HCT116 (cell line): ENCODE results near the gene KRT82. TPM values are rescaled to one million over a fixed set of nuclear protein-coding genes. Genes with fewer than 3 reads are reported as not detected.

Experiments
- ATAC-seq: fragments of 200-7000 bp; cut with Tn5 transposase; 2 replicates; pipeline ENCODE4 v1.9.1; 2020; ENCODE audit warnings: mild to moderate bottlenecking, moderate library complexity
- BruUV-seq: library from RNA; stranded (reverse); fragments of 400-500 nt; replicated peaks from 2 replicates; lab custom pipeline; 2021; lab: Mats Ljungman, UMichigan
- CTCF ChIA-PET: fragments of 300-600 bp; sonication (Branson Sonifier 250); formaldehyde crosslinking; loops from one replicate; lab custom pipeline; 2021; ENCODE audit warnings: antibody characterized with exemption; lab: Charles Lee
- POLR2A ChIA-PET: fragments of 300-600, 350-600 bp; sonication (Branson Sonifier 250); formaldehyde crosslinking; loops from one replicate; lab custom pipeline; 2021; ENCODE audit warnings: antibody characterized with exemption; lab: Charles Lee
- RAD21 ChIA-PET, 2 experiments: fragments of 300-600 bp; sonication (Branson Sonifier 250); formaldehyde crosslinking; loops; one replicate each; lab custom pipeline; 2023; ENCODE audit warnings: low total read pairs in 2 of 2; ENCODE audit not compliant: uncharacterized antibody in 2 of 2, unreplicated experiment in 2 of 2, low non-redundant PET in 1 of 2; lab: Charles Lee
- DNase-seq: peaks from one replicate; pipeline ENCODE4 v3.0.0-alpha.2; 2010; ENCODE audit warnings: low read depth, low spot score
- H2AFZ ChIP-seq: fragments of 200-600 bp; shearing (Covaris generic), sonication (generic); 2 replicates; pipeline ENCODE4 v1.6.1; 2017; ENCODE audit warnings: low read depth, mixed run types, mixed read lengths, antibody characterized with exemption, low read length; ENCODE audit not compliant: poor library complexity, severe bottlenecking
- H3K27ac ChIP-seq: 2 replicates; pipeline ENCODE4 v1.5.1; 2012; ENCODE audit warnings: low read depth, low read length
- H3K27me3 ChIP-seq: fragments of 200-600 bp; sonication (generic); 2 replicates; pipeline ENCODE4 v1.6.1; 2016; ENCODE audit warnings: mixed run types, low read length, mixed read lengths; ENCODE audit not compliant: insufficient read depth
- H3K36me3 ChIP-seq, 2 experiments: fragments of 200-500 bp in 1 of 2; fragments of 200-600 bp in 1 of 2; sonication (Bioruptor generic) in 1 of 2; sonication (generic) in 1 of 2; 2 replicates each; pipeline versions ENCODE4 v1.5.1 to v1.6.1; 2014 to 2016; ENCODE audit warnings: low read length in 2 of 2, inconsistent platforms in 1 of 2, mixed read lengths in 1 of 2, mixed run types in 1 of 2; ENCODE audit not compliant: insufficient read depth in 2 of 2, control insufficient read depth in 1 of 2
- H3K4me1 ChIP-seq, 2 experiments: fragments of 200-600 bp in 1 of 2; sonication (generic) in 1 of 2; 2 replicates each; pipeline versions ENCODE4 v1.5.1 to v1.6.1; 2012 to 2017; ENCODE audit warnings: low read length in 2 of 2, inconsistent platforms in 1 of 2, mild to moderate bottlenecking in 1 of 2, mixed read lengths in 1 of 2, mixed run types in 1 of 2, moderate library complexity in 1 of 2; ENCODE audit not compliant: insufficient read depth in 2 of 2, control insufficient read depth in 1 of 2
- H3K4me2 ChIP-seq: fragments of 200-600 bp; sonication (generic); 2 replicates; pipeline ENCODE4 v1.6.1; 2017; ENCODE audit warnings: mixed run types, low read length, mixed read lengths
- H3K4me3 ChIP-seq, 2 experiments: fragments of 200-600 bp in 1 of 2; sonication (generic) in 1 of 2; replicated peaks in 1 of 2; 2 replicates each; pipeline ENCODE4 v1.5.1; 2011 to 2016; ENCODE audit warnings: low read length in 2 of 2, control low read depth in 1 of 2, low read depth in 1 of 2, mild to moderate bottlenecking in 1 of 2, mixed read lengths in 1 of 2, mixed run types in 1 of 2
- H3K79me2 ChIP-seq: fragments of 200-600 bp; sonication (generic); 2 replicates; pipeline ENCODE4 v1.6.1; 2017; ENCODE audit warnings: mild to moderate bottlenecking, mixed run types, low read length, moderate library complexity, mixed read lengths; ENCODE audit not compliant: insufficient read depth
- H3K9ac ChIP-seq: fragments of 200-600 bp; sonication (generic); 2 replicates; pipeline ENCODE4 v1.6.1; 2016; ENCODE audit warnings: low read length, mixed read lengths
- H3K9me2 ChIP-seq: fragments of 200-600 bp; sonication (generic), shearing (Covaris generic); 2 replicates; pipeline ENCODE4 v1.6.1; 2017; ENCODE audit warnings: mixed run types, mild to moderate bottlenecking, moderate library complexity; ENCODE audit not compliant: insufficient read depth
- H3K9me3 ChIP-seq, 2 experiments: fragments of 200-500 bp in 1 of 2; fragments of 200-600 bp in 1 of 2; sonication (Bioruptor generic) in 1 of 2; sonication (generic) in 1 of 2; 2 replicates each; pipeline ENCODE4 v1.6.1; 2014 to 2017; ENCODE audit warnings: low read length in 2 of 2, mixed read lengths in 2 of 2, inconsistent platforms in 1 of 2, low read depth in 1 of 2, mild to moderate bottlenecking in 1 of 2, mixed run types in 1 of 2, moderate library complexity in 1 of 2; ENCODE audit not compliant: control insufficient read depth in 1 of 2, insufficient read depth in 1 of 2
- H4K20me1 ChIP-seq: fragments of 200-600 bp; sonication (generic), shearing (Covaris generic); 2 replicates; pipeline ENCODE4 v1.6.1; 2017; ENCODE audit warnings: mixed run types, mild to moderate bottlenecking, moderate library complexity; ENCODE audit not compliant: insufficient read depth
- CBX3 ChIP-seq: IDR thresholded peaks from 2 replicates; pipeline ENCODE4 v1.6.1; 2012; ENCODE audit warnings: low read depth
- CEBPB ChIP-seq: IDR thresholded peaks from 2 replicates; pipeline ENCODE4 v1.6.1; 2012; ENCODE audit warnings: low read depth
- EGR1 ChIP-seq: IDR thresholded peaks from 2 replicates; pipeline ENCODE4 v1.6.1; 2012; ENCODE audit warnings: low read depth
- ELF1 ChIP-seq: IDR thresholded peaks from 2 replicates; pipeline ENCODE4 v1.6.1; 2012; ENCODE audit warnings: low read depth, borderline replicate concordance
- EZH2 ChIP-seq: fragments of 200-600 bp; sonication (generic); IDR thresholded peaks from 2 replicates; pipeline ENCODE4 v1.6.1; 2017; ENCODE audit warnings: antibody characterized with exemption, mixed run types
- POLR2AphosphoS5 ChIP-seq: IDR thresholded peaks from 2 replicates; pipeline ENCODE4 v1.6.1; 2011; ENCODE audit warnings: mild to moderate bottlenecking, low read depth, low read length, moderate library complexity
- RAD21 ChIP-seq: IDR thresholded peaks from 2 replicates; pipeline ENCODE4 v1.6.1; 2012; ENCODE audit warnings: low read depth, mild to moderate bottlenecking
- TCF7L2 ChIP-seq: IDR thresholded peaks from 2 replicates; pipeline ENCODE4 v1.7.0; 2011; ENCODE audit warnings: borderline replicate concordance, inconsistent platforms; ENCODE audit not compliant: insufficient read depth, insufficient read length; ENCODE audit errors: extremely low read depth
- YY1 ChIP-seq: IDR thresholded peaks from 2 replicates; pipeline ENCODE4 v1.6.1; 2011; ENCODE audit warnings: low read length, low read depth, moderate library complexity, mild to moderate bottlenecking; ENCODE audit not compliant: insufficient replicate concordance; ENCODE audit errors: extremely low read depth
- ZFX ChIP-seq: fragments of 450-650 bp; IDR thresholded peaks from 2 replicates; pipeline ENCODE4 v1.6.1; 2017
- intact Hi-C: fragments of 100-400 bp; cut with micrococcal nuclease; formaldehyde crosslinking; loops from 2 replicates; pipeline ENCODE4 v1.10.0; 2022
- total RNA-seq: library from RNA; stranded (reverse); gene quantifications from one replicate; pipeline ENCODE4 v1.2.1, GENCODE V29; 2021; ENCODE audit not compliant: unreplicated experiment
- TF ChIP-seq, protein P1 (sequence below): IDR thresholded peaks from 2 replicates; pipeline ENCODE4 v1.6.1; 2011; ENCODE audit warnings: mild to moderate bottlenecking, low read length, moderate library complexity; ENCODE audit not compliant: insufficient replicate concordance; ENCODE audit errors: extremely low read depth

KRT82 gene
- total RNA-seq, 1 experiment from 2014 or later, result not detected

DNA sequence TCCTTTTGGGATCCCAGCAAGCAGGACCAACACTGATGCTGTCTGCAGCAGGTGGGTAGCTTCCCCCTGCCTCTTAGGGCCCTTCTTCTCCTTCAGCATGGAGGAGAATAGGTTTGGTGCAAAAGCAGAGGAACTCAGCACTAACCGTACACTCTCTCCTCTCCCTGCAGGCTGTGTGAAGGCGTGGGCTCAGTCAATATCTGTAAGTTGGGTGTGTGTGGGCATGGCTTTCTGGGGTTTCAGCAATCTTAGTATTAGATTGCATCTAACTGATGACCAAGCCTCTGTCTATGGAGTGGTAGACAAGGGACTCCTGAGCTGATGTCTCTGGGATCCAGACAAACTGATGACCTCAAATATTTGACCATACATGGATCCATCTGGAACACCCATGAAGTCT, 53.2 kb downstream of the KRT82 start:
- Histone ChIP-seq H3K9me2 (no peaks in the 10 kb centered on the region), H3K79me2 (no peaks in the 10 kb centered on the region), H2AFZ (no peak overlapping the region), H3K4me1 (no peaks in the 10 kb centered on the region), H3K9ac (no peak overlapping the region), H3K4me3 (no peak overlapping the region), H3K4me2 (no peak overlapping the region), H3K9me3 (no peaks in the 10 kb centered on the region), H3K36me3 (no peaks in the 10 kb centered on the region), H3K27ac (no peak overlapping the region), H3K27me3 (no peaks in the 10 kb centered on the region; the same call in 1 of the 2 replicates), H4K20me1 (no peaks in the 10 kb centered on the region)
- TF ChIP-seq, protein P1, sequence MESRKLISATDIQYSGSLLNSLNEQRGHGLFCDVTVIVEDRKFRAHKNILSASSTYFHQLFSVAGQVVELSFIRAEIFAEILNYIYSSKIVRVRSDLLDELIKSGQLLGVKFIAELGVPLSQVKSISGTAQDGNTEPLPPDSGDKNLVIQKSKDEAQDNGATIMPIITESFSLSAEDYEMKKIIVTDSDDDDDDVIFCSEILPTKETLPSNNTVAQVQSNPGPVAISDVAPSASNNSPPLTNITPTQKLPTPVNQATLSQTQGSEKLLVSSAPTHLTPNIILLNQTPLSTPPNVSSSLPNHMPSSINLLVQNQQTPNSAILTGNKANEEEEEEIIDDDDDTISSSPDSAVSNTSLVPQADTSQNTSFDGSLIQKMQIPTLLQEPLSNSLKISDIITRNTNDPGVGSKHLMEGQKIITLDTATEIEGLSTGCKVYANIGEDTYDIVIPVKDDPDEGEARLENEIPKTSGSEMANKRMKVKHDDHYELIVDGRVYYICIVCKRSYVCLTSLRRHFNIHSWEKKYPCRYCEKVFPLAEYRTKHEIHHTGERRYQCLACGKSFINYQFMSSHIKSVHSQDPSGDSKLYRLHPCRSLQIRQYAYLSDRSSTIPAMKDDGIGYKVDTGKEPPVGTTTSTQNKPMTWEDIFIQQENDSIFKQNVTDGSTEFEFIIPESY, result no peak
- TF ChIP-seq EZH2, result no peak
- no peak for TF ChIP-seq TCF7L2
- TF ChIP-seq CBX3, result no peak
- no peak for TF ChIP-seq CEBPB
- TF ChIP-seq ELF1, result no peak
- TF ChIP-seq EGR1, result no peak
- TF ChIP-seq RAD21, result no peak
- TF ChIP-seq YY1, result no peak
- no peak for TF ChIP-seq POLR2AphosphoS5
- TF ChIP-seq ZFX, result no peak
- DNase-seq, result no peak
- CTCF ChIA-PET, result interaction anchor here (0.8 to 2.3 kb wide), 2 partner anchors 20 to 25 kb away, joined by 3 to 6 read pairs; no protein-coding TSS in a partner anchor
- POLR2A ChIA-PET, result no interaction called here
- BruUV-seq, result no TSS peak
- no peak for ATAC-seq
- RAD21 ChIA-PET, result no interaction called here
- intact Hi-C loops, result no loop called here
